ENCODE measurements around the gene DNAJA3.

GRCh38 chr16:4433914-4434787 is 8.5 kb downstream of the DNAJA3 start:
- TF ChIP-seq, protein P1, sequence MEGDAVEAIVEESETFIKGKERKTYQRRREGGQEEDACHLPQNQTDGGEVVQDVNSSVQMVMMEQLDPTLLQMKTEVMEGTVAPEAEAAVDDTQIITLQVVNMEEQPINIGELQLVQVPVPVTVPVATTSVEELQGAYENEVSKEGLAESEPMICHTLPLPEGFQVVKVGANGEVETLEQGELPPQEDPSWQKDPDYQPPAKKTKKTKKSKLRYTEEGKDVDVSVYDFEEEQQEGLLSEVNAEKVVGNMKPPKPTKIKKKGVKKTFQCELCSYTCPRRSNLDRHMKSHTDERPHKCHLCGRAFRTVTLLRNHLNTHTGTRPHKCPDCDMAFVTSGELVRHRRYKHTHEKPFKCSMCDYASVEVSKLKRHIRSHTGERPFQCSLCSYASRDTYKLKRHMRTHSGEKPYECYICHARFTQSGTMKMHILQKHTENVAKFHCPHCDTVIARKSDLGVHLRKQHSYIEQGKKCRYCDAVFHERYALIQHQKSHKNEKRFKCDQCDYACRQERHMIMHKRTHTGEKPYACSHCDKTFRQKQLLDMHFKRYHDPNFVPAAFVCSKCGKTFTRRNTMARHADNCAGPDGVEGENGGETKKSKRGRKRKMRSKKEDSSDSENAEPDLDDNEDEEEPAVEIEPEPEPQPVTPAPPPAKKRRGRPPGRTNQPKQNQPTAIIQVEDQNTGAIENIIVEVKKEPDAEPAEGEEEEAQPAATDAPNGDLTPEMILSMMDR (IDR thresholded peaks at IDR 0.05): no peak
- no peak for TF ChIP-seq POLR2A (IDR thresholded peaks at IDR 0.05)

Data from right lobe of liver (tissue), 4 donors.